ENCODE results near the gene SORCS3.

- TF ChIP-seq POLR2A (IDR thresholded peaks at IDR 0.05) = no peak
- TF ChIP-seq, protein P1, sequence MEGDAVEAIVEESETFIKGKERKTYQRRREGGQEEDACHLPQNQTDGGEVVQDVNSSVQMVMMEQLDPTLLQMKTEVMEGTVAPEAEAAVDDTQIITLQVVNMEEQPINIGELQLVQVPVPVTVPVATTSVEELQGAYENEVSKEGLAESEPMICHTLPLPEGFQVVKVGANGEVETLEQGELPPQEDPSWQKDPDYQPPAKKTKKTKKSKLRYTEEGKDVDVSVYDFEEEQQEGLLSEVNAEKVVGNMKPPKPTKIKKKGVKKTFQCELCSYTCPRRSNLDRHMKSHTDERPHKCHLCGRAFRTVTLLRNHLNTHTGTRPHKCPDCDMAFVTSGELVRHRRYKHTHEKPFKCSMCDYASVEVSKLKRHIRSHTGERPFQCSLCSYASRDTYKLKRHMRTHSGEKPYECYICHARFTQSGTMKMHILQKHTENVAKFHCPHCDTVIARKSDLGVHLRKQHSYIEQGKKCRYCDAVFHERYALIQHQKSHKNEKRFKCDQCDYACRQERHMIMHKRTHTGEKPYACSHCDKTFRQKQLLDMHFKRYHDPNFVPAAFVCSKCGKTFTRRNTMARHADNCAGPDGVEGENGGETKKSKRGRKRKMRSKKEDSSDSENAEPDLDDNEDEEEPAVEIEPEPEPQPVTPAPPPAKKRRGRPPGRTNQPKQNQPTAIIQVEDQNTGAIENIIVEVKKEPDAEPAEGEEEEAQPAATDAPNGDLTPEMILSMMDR (IDR thresholded peaks at IDR 0.05) = no peak
Observed at GRCh38 chr10:105247831-105248499, 606.9 kb downstream of the SORCS3 start.

Data from lower leg skin (tissue), 3 donors.